ENCODE data around the gene PKHD1.

DNA sequence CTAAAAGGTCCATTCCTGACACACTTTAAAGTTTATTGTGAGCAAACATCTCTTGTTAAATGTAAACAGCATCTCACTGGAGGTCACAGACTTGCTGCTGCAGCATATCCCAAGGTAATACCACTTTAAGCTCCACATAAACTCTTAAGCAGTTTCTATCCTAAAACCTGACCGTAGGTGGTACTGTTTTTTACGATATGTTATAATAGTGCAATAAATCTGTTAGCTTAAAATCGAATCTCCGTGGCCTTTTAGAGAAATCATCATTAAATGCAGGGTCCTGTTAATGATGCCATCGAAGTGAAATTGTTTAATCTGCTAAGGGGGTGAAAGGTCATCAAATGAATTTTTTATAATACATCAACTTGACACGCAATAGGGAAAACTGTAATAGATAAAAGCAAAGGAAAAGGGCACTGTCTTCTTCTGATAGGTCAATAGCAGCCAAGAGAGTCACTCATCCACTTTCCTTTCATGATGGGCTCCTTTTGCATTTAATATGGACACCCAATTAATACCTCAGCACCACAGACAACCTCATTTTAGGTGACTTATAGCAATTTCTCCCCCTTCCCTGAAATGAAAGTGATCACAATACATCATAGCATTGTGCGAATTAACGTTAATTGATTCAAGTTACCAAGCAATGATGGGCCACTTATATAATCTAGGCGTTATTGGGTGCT is 436.1 kb downstream of the PKHD1 start:
- TF ChIP-seq, protein P1, sequence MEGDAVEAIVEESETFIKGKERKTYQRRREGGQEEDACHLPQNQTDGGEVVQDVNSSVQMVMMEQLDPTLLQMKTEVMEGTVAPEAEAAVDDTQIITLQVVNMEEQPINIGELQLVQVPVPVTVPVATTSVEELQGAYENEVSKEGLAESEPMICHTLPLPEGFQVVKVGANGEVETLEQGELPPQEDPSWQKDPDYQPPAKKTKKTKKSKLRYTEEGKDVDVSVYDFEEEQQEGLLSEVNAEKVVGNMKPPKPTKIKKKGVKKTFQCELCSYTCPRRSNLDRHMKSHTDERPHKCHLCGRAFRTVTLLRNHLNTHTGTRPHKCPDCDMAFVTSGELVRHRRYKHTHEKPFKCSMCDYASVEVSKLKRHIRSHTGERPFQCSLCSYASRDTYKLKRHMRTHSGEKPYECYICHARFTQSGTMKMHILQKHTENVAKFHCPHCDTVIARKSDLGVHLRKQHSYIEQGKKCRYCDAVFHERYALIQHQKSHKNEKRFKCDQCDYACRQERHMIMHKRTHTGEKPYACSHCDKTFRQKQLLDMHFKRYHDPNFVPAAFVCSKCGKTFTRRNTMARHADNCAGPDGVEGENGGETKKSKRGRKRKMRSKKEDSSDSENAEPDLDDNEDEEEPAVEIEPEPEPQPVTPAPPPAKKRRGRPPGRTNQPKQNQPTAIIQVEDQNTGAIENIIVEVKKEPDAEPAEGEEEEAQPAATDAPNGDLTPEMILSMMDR (IDR thresholded peaks at IDR 0.05), result no peak
- TF ChIP-seq POLR2A (IDR thresholded peaks at IDR 0.05), result no peak

All from uterus (tissue), 2 donors.